Measurements from ENCODE around the gene POLE. TPM values are rescaled to one million over a fixed set of nuclear protein-coding genes. Genes with fewer than 3 reads are reported as not detected.

The POLE gene
- total and polyA plus RNA-seq, 2 of the 4 experiments (the other 2 are of a cell fraction) = 17.2 to 20.7 TPM

DNA sequence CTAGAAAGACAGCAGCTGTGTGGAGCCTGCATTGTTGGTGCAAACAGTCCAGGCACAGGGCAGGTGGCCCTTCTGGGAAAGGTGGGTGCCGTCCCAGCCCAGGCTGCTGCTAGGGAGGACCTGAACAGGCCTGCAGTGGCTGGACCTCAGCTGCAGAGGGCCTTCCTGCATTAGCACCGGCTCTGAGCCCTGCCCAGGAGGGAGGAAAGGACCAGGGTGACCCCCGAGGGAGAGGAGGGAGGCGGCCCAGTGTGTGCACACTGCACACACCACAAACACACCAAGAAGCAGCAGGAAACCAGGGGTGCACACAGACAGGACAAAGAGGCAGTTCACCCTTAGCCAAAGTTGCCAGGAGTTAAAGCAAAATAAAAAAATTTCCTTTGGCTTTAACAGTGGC, 15.5 kb upstream of the POLE start:
- Histone ChIP-seq H3K4me3 (ENCODE audit: insufficient read depth, low read depth, low read length) (no peak overlapping the region), H3K9ac (ENCODE audit: low read depth, low read length) (no peak overlapping the region), H4K8ac (ENCODE audit: low read depth in 2 of 2, low read length in 2 of 2) (no peak overlapping the region), H2AK5ac (ENCODE audit: low read depth, low read length) (no peak overlapping the region), H3K14ac (replicated peaks; ENCODE audit: low read depth, low read length) (no peak overlapping the region), H2AK9ac (replicated peaks; ENCODE audit: low read depth, low read length, poor library complexity) (no peak overlapping the region), H3K4me2 (ENCODE audit: low read depth, low read length) (no peak overlapping the region), H2BK15ac (ENCODE audit: low read depth, low read length) (no peak overlapping the region), H3K9me3 (ENCODE audit: control insufficient read depth, insufficient read depth, low read length) (no peaks in the 10 kb centered on the region), H4K20me1 (ENCODE audit: insufficient read depth, low read length) (no peaks in the 10 kb centered on the region), H3K18ac (ENCODE audit: low read depth, low read length) (no peak overlapping the region), H4K5ac (ENCODE audit: low read depth, low read length) (no peak overlapping the region), H3K79me1 (ENCODE audit: low read depth in 1 of 2, low read length in 2 of 2) (peaks cover 0 to 6% of the 10 kb centered on the region in 2 experiments; a peak in 1 of 4 replicates), H3K27ac (ENCODE audit: insufficient read depth, low read length) (no peak overlapping the region), H3K4me1 (ENCODE audit: control insufficient read depth, insufficient read depth, low read length) (no peaks in the 10 kb centered on the region), H3K4ac (ENCODE audit: low read depth, low read length) (no peak overlapping the region), H3K56ac (ENCODE audit: extremely low read depth, insufficient read depth, low read length) (no peak overlapping the region), H3K9me1 (ENCODE audit: insufficient read depth, low read length) (peaks cover 5% of the 10 kb centered on the region), H4K91ac (ENCODE audit: insufficient read depth, low read depth, low read length) (no peak overlapping the region), H2BK20ac (ENCODE audit: low read depth, low read length) (no peak overlapping the region), H3K36me3 (ENCODE audit: control insufficient read depth, insufficient read depth, low read length) (peaks cover 30% of the 10 kb centered on the region), H3K27me3 (ENCODE audit: control insufficient read depth, insufficient read depth, low read length) (no peaks in the 10 kb centered on the region), H2BK120ac (ENCODE audit: low read depth, low read length) (no peak overlapping the region), H2BK5ac (ENCODE audit: low read depth, low read length, poor library complexity, severe bottlenecking) (no peak overlapping the region), H2AFZ (replicated peaks; ENCODE audit: low read length, poor library complexity) (no peak overlapping the region), H3K23ac (ENCODE audit: low read depth, low read length) (no peak overlapping the region)
- in situ Hi-C loops (cut with MboI; ENCODE audit: low sequenced_read_pairs) (no loop called here), intact Hi-C loops (cut with micrococcal nuclease) (no loop called here), dilution Hi-C loops (cut with HindIII; ENCODE audit: low sequenced_read_pairs, unreplicated experiment) (no loop called here)
- WGBS, 2 experiments (ENCODE audit: extremely low coverage in 2 of 2, insufficient read length in 1 of 2) = no CpG with 5 or more reads among the region's 4 CpGs
- BruUV-seq (replicated peaks) = no TSS peak
- CTCF ChIA-PET = no interaction called here
- POLR2A ChIA-PET (ENCODE audit: unreplicated experiment) = no interaction called here
- DNase-seq (no peak), ATAC-seq (ENCODE audit: low read depth) (no peak)
- TF ChIP-seq SMC3 (IDR thresholded peaks at IDR 0.05; ENCODE audit: low read depth, low read length) (no peak), CHD1 (IDR thresholded peaks at IDR 0.05; ENCODE audit: low read depth, low read length) (no peak)
- TF ChIP-seq, protein P1, sequence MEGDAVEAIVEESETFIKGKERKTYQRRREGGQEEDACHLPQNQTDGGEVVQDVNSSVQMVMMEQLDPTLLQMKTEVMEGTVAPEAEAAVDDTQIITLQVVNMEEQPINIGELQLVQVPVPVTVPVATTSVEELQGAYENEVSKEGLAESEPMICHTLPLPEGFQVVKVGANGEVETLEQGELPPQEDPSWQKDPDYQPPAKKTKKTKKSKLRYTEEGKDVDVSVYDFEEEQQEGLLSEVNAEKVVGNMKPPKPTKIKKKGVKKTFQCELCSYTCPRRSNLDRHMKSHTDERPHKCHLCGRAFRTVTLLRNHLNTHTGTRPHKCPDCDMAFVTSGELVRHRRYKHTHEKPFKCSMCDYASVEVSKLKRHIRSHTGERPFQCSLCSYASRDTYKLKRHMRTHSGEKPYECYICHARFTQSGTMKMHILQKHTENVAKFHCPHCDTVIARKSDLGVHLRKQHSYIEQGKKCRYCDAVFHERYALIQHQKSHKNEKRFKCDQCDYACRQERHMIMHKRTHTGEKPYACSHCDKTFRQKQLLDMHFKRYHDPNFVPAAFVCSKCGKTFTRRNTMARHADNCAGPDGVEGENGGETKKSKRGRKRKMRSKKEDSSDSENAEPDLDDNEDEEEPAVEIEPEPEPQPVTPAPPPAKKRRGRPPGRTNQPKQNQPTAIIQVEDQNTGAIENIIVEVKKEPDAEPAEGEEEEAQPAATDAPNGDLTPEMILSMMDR (conservative IDR thresholded peaks at IDR 0.05; ENCODE audit: low read depth, low read length) = no peak

Data from IMR-90 (cell line).